SH-SY5Y (cell line): ENCODE results near the gene YIF1A.

Source experiments
- GATA2 ChIP-seq: IDR thresholded peaks from 2 replicates; pipeline ENCODE4 v1.6.1; 2011; ENCODE audit warnings: mild to moderate bottlenecking, low read depth, low read length
- GATA3 ChIP-seq: IDR thresholded peaks from 2 replicates; pipeline ENCODE4 v1.6.1; 2011; ENCODE audit warnings: low read depth, mild to moderate bottlenecking, low read length, moderate library complexity

YIF1A gene

DNA sequence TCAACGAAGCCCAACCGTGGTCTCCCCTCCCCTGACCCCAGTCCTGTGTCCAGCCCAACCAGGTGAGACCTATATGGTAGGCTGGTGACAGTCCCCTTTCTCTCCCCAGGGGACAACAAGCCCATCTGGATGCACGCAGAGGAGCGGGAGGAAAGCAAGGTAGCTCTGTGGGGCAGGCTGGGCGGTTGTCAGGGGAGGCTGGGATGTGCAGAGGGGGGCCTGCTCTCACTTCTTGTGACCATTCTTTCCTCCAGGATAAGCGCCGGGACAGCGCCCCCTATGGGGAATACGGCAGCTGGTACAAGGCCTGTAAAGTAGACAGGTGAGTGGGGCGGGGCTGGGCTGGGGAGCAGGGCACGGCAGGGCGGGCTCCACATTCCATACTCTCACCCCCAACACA is 24.0 kb downstream of the YIF1A start:
- TF ChIP-seq GATA3 (no peak), GATA2 (no peak)

DNA sequence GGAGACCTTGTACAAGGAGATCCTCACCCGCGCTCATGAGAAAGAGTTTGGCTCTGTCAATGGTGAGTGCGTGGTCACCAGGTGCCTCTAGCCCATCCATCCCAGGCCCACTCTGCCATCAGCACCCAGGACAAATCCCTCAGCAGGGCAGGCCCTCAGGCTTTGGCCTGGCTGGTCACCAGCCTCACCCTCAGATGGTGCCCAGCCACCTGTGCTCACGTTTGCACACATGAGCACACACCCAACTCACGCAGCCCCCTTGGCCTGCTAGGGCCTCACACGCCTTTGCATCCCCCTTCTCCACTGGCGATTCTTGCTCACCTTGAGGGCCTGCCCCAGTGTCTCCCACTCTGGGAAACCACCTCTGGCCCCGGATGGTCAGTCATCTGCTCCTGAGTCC is 24.6 kb downstream of the YIF1A start:
- no peak for TF ChIP-seq GATA2
- no peak for TF ChIP-seq GATA3

DNA sequence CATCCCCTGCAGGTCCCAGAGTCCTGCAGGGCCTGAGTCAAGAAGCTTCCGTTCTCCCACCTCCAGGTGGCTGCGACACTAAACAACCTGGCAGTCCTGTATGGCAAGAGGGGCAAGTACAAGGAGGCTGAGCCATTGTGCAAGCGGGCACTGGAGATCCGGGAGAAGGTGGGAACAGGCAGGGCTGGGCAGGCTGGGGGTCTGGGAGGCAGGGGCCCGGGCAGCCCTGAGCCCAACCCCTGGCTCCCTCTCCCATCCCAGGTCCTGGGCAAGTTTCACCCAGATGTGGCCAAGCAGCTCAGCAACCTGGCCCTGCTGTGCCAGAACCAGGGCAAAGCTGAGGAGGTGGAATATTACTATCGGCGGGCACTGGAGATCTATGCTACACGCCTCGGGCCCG is 25.2 kb downstream of the YIF1A start:
- TF ChIP-seq GATA3 (no peak), GATA2 (no peak)

DNA sequence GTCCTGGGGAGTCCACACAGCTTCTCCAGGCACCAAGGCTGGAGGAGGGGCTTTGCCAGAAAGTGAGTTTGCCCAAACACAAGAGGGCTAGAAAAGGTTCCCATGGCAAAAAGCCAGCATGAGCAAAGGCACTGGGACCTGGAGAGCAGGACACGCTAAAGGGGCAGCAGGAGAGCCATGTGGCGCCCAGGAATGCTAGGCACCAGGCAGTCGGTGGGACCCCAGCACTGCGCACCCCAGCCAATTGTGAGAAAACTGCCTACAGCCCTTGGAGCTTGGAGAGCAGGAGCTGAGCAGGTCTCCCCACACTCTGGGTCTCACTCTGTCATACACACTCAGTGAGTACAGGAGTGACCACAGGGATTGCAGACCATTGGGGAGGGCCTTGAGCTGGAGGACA is 25.7 kb downstream of the YIF1A start:
- no peak for TF ChIP-seq GATA2
- no peak for TF ChIP-seq GATA3

DNA sequence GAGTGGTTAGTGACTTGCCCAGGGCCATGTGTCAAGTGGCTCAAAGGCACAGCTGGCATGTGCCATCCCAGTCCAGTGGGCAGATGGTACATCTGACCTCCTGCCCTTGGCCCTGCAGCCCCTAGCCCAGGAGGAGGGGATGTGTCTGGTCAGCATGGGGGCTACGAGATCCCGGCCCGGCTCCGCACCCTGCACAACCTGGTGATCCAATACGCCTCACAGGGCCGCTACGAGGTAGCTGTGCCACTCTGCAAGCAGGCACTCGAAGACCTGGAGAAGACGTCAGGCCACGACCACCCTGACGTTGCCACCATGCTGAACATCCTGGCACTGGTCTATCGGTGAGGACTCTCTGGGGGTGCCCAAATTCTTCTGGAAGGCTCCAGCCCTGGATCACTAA is 26.2 kb downstream of the YIF1A start:
- TF ChIP-seq GATA3 = no peak
- no peak for TF ChIP-seq GATA2

DNA sequence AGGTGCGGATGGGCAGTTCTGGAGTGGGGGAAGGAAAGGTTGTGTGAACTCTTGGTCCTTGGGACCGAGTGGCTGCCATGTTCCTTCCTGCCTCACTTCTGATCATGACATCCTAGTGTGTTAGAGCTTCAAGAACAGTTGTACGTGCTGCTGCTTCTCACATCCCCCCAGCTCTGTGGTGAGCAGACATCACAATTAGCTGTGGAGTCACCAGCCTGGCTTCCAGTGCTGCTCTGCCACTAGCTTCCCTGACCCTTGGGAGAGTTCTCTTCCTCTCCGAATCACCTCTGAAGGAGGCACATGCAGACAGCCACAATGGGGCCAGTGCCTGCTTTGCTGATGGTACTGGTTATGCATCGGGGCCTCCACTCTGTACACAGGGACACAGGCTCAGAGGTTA is 26.8 kb downstream of the YIF1A start:
- TF ChIP-seq GATA2 (no peak), GATA3 (no peak)

DNA sequence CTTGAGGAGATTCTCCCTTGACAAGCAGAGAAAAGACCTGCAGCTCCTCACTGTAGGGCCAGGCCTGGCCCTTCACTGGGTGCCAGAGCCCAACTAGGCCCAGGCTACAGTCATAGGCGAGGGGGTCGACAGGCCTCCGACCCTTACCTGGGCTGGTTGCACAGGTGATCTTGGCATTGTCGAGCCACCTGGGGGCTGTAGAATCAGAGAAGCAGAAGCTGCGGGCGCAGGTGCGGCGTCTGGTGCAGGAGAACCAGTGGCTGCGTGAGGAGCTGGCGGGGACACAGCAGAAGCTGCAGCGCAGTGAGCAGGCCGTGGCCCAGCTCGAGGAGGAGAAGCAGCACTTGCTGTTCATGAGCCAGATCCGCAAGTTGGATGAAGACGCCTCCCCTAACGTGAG is 27.4 kb downstream of the YIF1A start:
- TF ChIP-seq GATA3 = no peak
- TF ChIP-seq GATA2 = no peak

DNA sequence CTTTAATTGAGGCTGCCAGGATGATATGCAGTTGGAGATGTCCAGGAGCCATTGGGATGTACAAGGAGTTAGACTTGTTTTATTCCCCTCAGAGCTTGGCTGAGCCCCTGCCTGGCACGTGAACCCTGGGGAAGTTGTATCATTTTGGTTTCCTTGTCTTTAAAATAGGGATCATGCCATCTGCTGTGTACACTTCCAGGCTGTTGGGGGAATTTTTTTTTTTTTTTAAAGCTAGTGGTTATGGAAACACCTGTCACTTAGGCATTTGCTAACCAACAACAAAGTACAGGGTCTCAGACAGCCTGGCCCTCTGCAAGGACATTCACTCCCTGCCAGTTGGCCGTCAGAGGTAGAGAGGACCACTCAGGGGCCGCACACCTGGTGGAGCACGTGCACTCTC is 29.0 kb downstream of the YIF1A start:
- no peak for TF ChIP-seq GATA3
- no peak for TF ChIP-seq GATA2

DNA sequence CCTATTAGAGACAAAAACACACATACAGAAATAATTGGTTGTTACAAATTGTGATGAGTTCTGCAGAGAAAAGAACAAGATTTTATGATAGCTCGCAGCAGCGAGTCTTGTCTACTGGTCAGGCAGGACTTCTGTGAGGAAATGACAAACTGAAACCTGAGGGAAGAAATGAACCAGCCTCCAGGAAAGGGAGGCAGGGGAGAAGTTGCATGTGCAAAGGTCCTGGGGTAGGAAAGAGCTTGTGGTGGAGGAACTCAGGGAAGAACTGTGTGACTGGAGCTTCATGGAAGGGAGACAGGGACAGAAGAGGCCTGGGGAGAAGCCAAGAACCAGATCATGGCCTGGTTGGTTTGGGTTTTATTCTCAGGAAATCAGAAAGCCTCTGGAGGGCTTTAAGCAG is 29.7 kb downstream of the YIF1A start:
- no peak for TF ChIP-seq GATA2
- no peak for TF ChIP-seq GATA3

DNA sequence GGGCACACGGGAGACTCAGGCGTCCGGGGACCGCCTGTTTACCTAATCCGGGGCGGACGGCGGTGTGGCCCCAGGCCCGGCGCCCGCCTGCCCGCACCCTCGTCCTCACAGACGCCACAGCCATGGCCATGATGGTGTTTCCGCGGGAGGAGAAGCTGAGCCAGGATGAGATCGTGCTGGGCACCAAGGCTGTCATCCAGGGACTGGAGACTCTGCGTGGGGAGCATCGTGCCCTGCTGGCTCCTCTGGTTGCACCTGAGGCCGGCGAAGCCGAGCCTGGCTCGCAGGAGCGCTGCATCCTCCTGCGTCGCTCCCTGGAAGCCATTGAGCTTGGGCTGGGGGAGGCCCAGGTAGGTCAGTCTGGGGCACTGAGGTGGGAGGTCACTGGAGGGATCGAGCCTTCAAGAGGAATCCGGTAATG is 30.5 kb downstream of the YIF1A start:
- no peak for TF ChIP-seq GATA2
- TF ChIP-seq GATA3 = no peak

DNA sequence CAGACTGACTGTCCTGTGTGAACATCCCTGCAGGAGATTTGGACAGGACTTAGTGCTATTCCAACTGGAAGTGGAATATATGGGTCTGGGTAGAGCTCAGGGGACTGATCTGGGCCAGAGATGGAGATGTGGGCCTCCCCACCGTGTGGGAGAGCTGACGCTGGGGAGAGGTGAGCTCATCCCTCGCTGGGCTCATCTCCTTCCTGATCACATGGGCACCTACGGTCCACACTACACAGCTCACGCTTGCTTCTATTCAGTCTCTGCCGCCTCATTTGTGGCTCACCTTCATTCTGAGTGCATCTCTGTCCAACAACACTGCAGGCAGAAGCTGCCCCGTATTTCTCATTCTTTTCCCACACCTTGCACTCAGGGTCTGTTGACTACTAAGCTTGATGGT is 37.1 kb downstream of the YIF1A start:
- TF ChIP-seq GATA2 (no peak), GATA3 (no peak)

DNA sequence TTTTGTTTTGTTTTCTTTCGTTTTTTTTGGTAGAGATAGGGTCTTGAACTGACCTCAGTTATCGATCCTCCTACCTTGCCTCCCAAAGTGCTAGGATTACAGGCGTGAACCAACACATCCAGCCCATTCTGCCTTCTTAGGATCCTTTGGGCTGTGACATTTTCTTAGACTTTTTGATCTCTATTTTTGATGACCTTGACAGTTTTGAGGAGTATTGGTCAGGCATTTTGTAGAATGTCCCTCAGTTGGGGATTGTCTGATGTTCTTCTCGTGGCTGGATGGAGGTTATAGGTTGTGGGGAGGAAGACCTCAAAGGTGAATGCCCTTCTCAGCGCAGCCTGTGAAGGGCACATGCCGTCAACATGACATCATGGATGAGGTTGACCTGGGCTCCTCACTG is 40.0 kb downstream of the YIF1A start:
- TF ChIP-seq GATA3 = no peak
- no peak for TF ChIP-seq GATA2

DNA sequence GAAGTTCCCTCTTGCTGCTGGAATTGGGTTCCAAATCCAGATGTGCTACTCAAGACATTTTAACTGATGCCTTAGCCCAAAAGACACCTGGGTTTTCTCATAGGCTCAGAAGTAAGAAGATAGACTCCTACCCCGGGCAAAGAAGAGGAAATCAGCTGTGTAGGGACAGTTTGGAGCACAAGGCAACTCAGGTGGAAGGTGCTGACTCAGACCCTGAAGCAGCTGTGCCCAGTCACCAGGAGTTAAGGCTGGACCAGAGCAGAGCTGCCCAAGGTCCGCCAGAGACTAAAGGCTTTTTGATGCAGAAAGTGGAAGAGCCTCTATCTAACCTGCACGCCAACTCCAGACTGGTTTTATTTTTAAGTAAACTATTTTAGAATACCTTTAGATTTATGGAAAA is 41.1 kb downstream of the YIF1A start:
- TF ChIP-seq GATA2 (no peak), GATA3 (no peak)

DNA sequence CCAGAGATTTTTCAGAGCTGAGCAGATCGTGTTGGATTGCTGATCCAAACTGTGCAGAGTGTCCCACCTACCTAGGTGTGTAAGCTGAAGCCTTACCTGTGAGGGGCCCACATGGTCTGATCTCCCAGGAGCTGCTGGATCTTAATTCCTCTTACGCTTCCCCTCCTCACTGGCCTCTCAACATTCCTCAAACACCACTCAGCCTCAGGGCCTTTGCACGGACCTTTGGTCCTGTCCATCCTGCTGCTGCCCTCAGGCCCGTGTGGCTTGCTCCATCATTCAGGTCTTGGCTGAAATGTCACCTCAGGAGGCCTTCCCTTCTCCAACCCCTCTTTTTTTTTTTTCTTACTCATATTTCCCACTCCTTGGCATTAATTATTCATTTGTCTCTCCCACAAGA is 41.6 kb downstream of the YIF1A start:
- TF ChIP-seq GATA2 = no peak
- no peak for TF ChIP-seq GATA3

DNA sequence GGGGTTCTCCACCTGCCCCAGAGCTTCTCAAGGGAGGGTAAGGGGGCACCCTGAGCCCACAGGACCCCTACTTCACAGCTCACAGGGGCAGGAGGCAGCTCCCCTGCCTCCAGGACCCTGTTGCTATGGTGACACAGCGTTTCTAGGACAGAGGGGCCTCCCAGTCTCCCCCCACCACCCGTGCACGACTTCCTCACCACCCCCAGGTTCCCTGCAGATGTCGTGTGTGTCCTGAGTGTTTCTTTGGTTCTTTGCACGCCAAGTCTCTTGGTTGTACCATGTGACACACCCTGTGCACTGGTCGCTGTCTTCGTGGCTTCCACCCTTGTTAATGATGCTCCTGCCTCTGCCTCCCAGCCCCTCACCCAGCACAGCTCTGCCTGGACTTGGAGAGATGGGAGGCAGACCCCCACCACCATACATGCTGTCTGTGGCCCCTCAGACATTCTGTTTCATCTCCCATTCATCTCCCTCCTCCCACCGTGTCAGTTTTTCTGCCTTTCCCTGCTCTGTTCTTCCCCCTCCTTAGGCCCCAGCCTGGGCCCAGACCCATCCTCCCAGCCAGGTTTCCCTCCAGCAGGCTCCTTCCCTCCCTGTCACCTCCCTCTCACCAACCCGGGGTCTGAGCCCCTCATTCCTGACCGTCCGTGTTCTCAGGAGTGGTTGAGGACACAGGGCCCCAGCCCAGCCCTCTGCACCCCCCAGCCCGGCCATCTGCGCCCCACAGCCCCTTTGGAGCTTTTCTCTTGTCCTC is 45.0 kb downstream of the YIF1A start:
- no peak for TF ChIP-seq GATA2
- no peak for TF ChIP-seq GATA3
